Caco-2 (cell line): ENCODE results near the gene PECR. TPM values are rescaled to one million over a fixed set of nuclear protein-coding genes. Genes with fewer than 3 reads are reported as not detected.

Experiments
- BruUV-seq: library from RNA; stranded (reverse); fragments of 400-500 nt; replicated peaks from 2 replicates; lab custom pipeline; 2021; lab: Mats Ljungman, UMichigan
- CTCF ChIA-PET: fragments of 300-600 bp; sonication (Branson Sonifier 250); formaldehyde crosslinking; loops from one replicate; lab custom pipeline; 2022; ENCODE audit warnings: antibody characterized with exemption; lab: Charles Lee
- POLR2A ChIA-PET: fragments of 300-600 bp; sonication (Branson Sonifier 250); formaldehyde crosslinking; loops from one replicate; lab custom pipeline; 2022; ENCODE audit warnings: antibody characterized with exemption; lab: Charles Lee
- DNase-seq, 2 experiments: peaks; one replicate each; pipeline versions ENCODE4 v3.0.0 to v3.0.0-alpha.2; 2020 to 2022
- H3K27me3 ChIP-seq: replicated peaks from 2 replicates; pipeline ENCODE4 v1.6.0; 2011; ENCODE audit warnings: low read length; ENCODE audit not compliant: control insufficient read depth, insufficient read depth
- H3K36me3 ChIP-seq: 2 replicates; pipeline ENCODE4 v1.5.1; 2011; ENCODE audit warnings: low read length; ENCODE audit not compliant: control insufficient read depth, insufficient read depth
- H3K4me1 ChIP-seq: fragments of 250-450 bp; sonication (Bioruptor Pico); 2 replicates; pipeline ENCODE4 v1.5.1; 2020; ENCODE audit warnings: mild to moderate bottlenecking
- H3K4me3 ChIP-seq: 2 replicates; pipeline ENCODE4 v1.5.1; 2011; ENCODE audit warnings: low read depth, mild to moderate bottlenecking, control low read depth, low read length
- H3K9me3 ChIP-seq: fragments of 250-450 bp; sonication (Bioruptor Pico); 2 replicates; pipeline ENCODE4 v1.5.1; 2020; ENCODE audit warnings: mild to moderate bottlenecking, moderate library complexity
- H3K27ac Mint-ChIP-seq: one replicate; pipeline ENCODE4 v1.8.0; 2022; ENCODE audit warnings: mixed read lengths; ENCODE audit not compliant: unreplicated experiment
- H3K27me3 Mint-ChIP-seq: one replicate; pipeline ENCODE4 v1.8.0; 2022; ENCODE audit warnings: mixed read lengths; ENCODE audit not compliant: insufficient read depth, unreplicated experiment
- H3K36me3 Mint-ChIP-seq: one replicate; pipeline ENCODE4 v1.8.0; 2022; ENCODE audit warnings: mild to moderate bottlenecking, mixed read lengths; ENCODE audit not compliant: insufficient read depth, unreplicated experiment
- H3K4me1 Mint-ChIP-seq: one replicate; pipeline ENCODE4 v1.8.0; 2022; ENCODE audit warnings: low read depth, mixed read lengths; ENCODE audit not compliant: unreplicated experiment
- H3K4me3 Mint-ChIP-seq: one replicate; pipeline ENCODE4 v1.8.0; 2022; ENCODE audit warnings: mild to moderate bottlenecking, moderate library complexity, mixed read lengths; ENCODE audit not compliant: unreplicated experiment
- H3K9me3 Mint-ChIP-seq: one replicate; pipeline ENCODE4 v1.8.0; 2022; ENCODE audit warnings: mixed read lengths; ENCODE audit not compliant: unreplicated experiment
- CTCF ChIP-seq, 2 experiments: fragments of 200-600 bp in 1 of 2; IDR thresholded peaks; 1 replicate in 1 of 2; 2 replicates in 1 of 2; pipeline versions ENCODE4 v1.5.1 to v1.8.0; 2011 to 2022; ENCODE audit warnings: antibody characterized with exemption in 1 of 2, control low read depth in 1 of 2, inconsistent platforms in 1 of 2, low read depth in 1 of 2, low read length in 1 of 2, mild to moderate bottlenecking in 1 of 2, moderate library complexity in 1 of 2; ENCODE audit not compliant: insufficient read depth in 1 of 2, severe bottlenecking in 1 of 2, unreplicated experiment in 1 of 2
- intact Hi-C: fragments of 100-400 bp; cut with micrococcal nuclease; formaldehyde crosslinking; loops from one replicate; pipeline ENCODE4 v1.10.0; 2022; ENCODE audit not compliant: unreplicated experiment
- total RNA-seq: library from RNA; stranded (reverse); gene quantifications from 2 replicates; pipeline ENCODE4 v1.2.3, GENCODE V29; 2022

Gene PECR
- total RNA-seq, 1 experiment from 2014 or later = 42.0 TPM

GRCh38 chr2:216002693-216003092, 78.9 kb downstream of the PECR start:
- Mint-ChIP-seq H3K4me1 (peaks cover 26% of the 10 kb centered on the region), H3K4me3 (no peak overlapping the region), H3K9me3 (no peaks in the 10 kb centered on the region), H3K27me3 (no peaks in the 10 kb centered on the region), H3K27ac (no peak overlapping the region), H3K36me3 (peaks cover 15% of the 10 kb centered on the region)
- no peaks in the 10 kb centered on the region for H3K9me3 ChIP-seq
- DNase-seq = no peak
- H3K27me3 ChIP-seq = no peaks in the 10 kb centered on the region
- CTCF ChIA-PET = no interaction called here
- POLR2A ChIA-PET = no interaction called here
- no peaks in the 10 kb centered on the region; the same call in 1 of the 2 replicates for H3K36me3 ChIP-seq
- no peak for TF ChIP-seq CTCF (IDR thresholded peaks at IDR 0.05; ENCODE audit: insufficient read depth in 1 of 2, low read depth in 1 of 2, low read length in 1 of 2, severe bottlenecking in 1 of 2, unreplicated experiment in 1 of 2)
- no TSS peak for BruUV-seq
- intact Hi-C loops = no loop called here
- no peaks in the 10 kb centered on the region for H3K4me1 ChIP-seq
- H3K4me3 ChIP-seq = no peak overlapping the region

- ChIA-PET POLR2A (no interaction called here), CTCF (no interaction called here)
- no peaks in the 10 kb centered on the region for H3K9me3 Mint-ChIP-seq
- Histone ChIP-seq H3K4me1 (no peaks in the 10 kb centered on the region), H3K36me3 (no peaks in the 10 kb centered on the region; the same call in 1 of the 2 replicates), H3K27me3 (no peaks in the 10 kb centered on the region), H3K4me3 (no peak overlapping the region), H3K9me3 (no peaks in the 10 kb centered on the region)
- peaks cover 15% of the 10 kb centered on the region for H3K36me3 Mint-ChIP-seq
- no peak overlapping the region for H3K27ac Mint-ChIP-seq
- no peak for DNase-seq
- BruUV-seq = no TSS peak
- H3K4me3 Mint-ChIP-seq = no peak overlapping the region
- intact Hi-C loops = no loop called here
- H3K27me3 Mint-ChIP-seq = no peaks in the 10 kb centered on the region
- no peak for TF ChIP-seq CTCF (IDR thresholded peaks at IDR 0.05; ENCODE audit: insufficient read depth in 1 of 2, low read depth in 1 of 2, low read length in 1 of 2, severe bottlenecking in 1 of 2, unreplicated experiment in 1 of 2)
- H3K4me1 Mint-ChIP-seq = peaks cover 26% of the 10 kb centered on the region
Observed at GRCh38 chr2:216002101-216002678, 79.4 kb downstream of the PECR start.

- Histone ChIP-seq H3K4me1 (no peaks in the 10 kb centered on the region), H3K27me3 (no peaks in the 10 kb centered on the region), H3K9me3 (no peaks in the 10 kb centered on the region), H3K36me3 (no peaks in the 10 kb centered on the region; the same call in 1 of the 2 replicates), H3K4me3 (no peak overlapping the region)
- DNase-seq = no peak
- no peak overlapping the region for H3K27ac Mint-ChIP-seq
- no peaks in the 10 kb centered on the region for H3K9me3 Mint-ChIP-seq
- peaks cover 15% of the 10 kb centered on the region for H3K36me3 Mint-ChIP-seq
- peaks cover 26% of the 10 kb centered on the region for H3K4me1 Mint-ChIP-seq
- POLR2A ChIA-PET = no interaction called here
- no peak overlapping the region for H3K4me3 Mint-ChIP-seq
- intact Hi-C loops = no loop called here
- BruUV-seq = no TSS peak
- no peaks in the 10 kb centered on the region for H3K27me3 Mint-ChIP-seq
- CTCF ChIA-PET = no interaction called here
- no peak for TF ChIP-seq CTCF (IDR thresholded peaks at IDR 0.05; ENCODE audit: insufficient read depth in 1 of 2, low read depth in 1 of 2, low read length in 1 of 2, severe bottlenecking in 1 of 2, unreplicated experiment in 1 of 2)
Observed at GRCh38 chr2:216001216-216002100, 80.2 kb downstream of the PECR start.
